GM13976 (cell line): ENCODE results near the gene CCM2L.

Experiments used
- DNase-seq: peaks from one replicate; pipeline ENCODE4 v3.0.0; 2012; ENCODE audit warnings: low spot score
- in situ Hi-C: fragments of 300-500 bp; cut with MboI; formaldehyde crosslinking; loops from one replicate; pipeline ENCODE4 v1.12.0; 2022; ENCODE audit warnings: low sequenced_read_pairs, mixed read lengths, inconsistent platforms; ENCODE audit not compliant: unreplicated experiment
- TF ChIP-seq, protein P1 (sequence below): IDR thresholded peaks from 2 replicates; pipeline ENCODE4 v1.5.1; 2012; ENCODE audit warnings: borderline replicate concordance, mild to moderate bottlenecking; ENCODE audit not compliant: insufficient read depth; ENCODE audit errors: extremely low read depth, missing control alignments, control extremely low read depth

Gene CCM2L

DNA sequence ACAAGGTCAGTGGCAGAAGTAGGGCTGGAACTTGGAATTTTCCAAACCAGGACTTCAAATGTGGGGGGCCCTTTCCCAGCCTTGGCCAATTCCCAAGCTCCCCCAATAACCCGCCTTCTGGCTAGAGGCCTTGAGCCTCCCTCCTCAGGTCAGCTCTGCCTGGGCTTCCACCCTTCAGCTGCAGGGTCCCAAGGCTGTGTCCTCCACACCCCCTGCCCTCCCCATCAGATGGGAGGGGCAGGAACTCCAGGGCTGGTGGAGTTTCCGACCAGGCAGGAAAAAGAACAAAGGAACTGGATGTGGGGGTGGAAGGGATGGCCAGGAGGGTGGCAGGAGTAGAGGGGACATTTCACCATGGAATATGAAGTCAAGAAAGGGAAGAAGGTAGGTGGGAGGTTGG is at the start of gene CCM2L:
Gene CCM2L, plus strand, starts transcription at position 338 of the 400 bp plus-strand sequence. Its CDS starts 17 bp downstream, at position 355.
- in situ Hi-C loops: no loop called here
- TF ChIP-seq, protein P1, sequence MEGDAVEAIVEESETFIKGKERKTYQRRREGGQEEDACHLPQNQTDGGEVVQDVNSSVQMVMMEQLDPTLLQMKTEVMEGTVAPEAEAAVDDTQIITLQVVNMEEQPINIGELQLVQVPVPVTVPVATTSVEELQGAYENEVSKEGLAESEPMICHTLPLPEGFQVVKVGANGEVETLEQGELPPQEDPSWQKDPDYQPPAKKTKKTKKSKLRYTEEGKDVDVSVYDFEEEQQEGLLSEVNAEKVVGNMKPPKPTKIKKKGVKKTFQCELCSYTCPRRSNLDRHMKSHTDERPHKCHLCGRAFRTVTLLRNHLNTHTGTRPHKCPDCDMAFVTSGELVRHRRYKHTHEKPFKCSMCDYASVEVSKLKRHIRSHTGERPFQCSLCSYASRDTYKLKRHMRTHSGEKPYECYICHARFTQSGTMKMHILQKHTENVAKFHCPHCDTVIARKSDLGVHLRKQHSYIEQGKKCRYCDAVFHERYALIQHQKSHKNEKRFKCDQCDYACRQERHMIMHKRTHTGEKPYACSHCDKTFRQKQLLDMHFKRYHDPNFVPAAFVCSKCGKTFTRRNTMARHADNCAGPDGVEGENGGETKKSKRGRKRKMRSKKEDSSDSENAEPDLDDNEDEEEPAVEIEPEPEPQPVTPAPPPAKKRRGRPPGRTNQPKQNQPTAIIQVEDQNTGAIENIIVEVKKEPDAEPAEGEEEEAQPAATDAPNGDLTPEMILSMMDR: no peak
- DNase-seq: no peak

- in situ Hi-C loops: no loop called here
- TF ChIP-seq, protein P1: no peak
- DNase-seq: no peak
Measured at GRCh38 chr20:31962761-31963160, 47.5 kb upstream of the CCM2L start.

DNA sequence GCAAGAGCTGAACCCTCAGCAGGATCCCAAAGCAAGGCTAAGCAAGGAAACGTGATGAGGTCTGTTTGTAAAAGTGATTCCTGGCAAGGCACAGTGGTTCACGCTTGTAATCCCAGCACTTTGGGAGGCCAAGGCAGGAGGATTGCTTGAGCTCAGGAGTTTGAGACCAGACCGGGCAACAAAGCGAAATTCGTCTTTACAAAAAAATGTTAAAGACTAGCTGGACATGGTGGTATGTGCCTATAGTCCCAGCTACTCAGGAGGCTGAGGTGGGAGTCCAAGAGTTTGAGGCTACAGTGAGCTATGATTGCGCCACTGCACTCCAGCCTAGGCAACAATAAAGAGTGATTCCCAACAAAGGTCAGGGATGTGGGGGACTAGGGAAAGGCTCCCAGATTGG is 46.3 kb upstream of the CCM2L start:
- in situ Hi-C loops: no loop called here
- DNase-seq: no peak
- TF ChIP-seq, protein P1: no peak

GRCh38 chr20:31966991-31967655 is 43.1 kb upstream of the CCM2L start:
- TF ChIP-seq, protein P1: no peak
- DNase-seq: no peak
- in situ Hi-C loops: no loop called here

- in situ Hi-C loops: no loop called here
- no peak for DNase-seq
- TF ChIP-seq, protein P1: no peak
Measured at GRCh38 chr20:31967830-31968249, 42.4 kb upstream of the CCM2L start, which contains the start of gene XKR7. XKR7 (plus strand) TSS chr20:31968151; CDS start chr20:31968176, 25 bp downstream.

DNA sequence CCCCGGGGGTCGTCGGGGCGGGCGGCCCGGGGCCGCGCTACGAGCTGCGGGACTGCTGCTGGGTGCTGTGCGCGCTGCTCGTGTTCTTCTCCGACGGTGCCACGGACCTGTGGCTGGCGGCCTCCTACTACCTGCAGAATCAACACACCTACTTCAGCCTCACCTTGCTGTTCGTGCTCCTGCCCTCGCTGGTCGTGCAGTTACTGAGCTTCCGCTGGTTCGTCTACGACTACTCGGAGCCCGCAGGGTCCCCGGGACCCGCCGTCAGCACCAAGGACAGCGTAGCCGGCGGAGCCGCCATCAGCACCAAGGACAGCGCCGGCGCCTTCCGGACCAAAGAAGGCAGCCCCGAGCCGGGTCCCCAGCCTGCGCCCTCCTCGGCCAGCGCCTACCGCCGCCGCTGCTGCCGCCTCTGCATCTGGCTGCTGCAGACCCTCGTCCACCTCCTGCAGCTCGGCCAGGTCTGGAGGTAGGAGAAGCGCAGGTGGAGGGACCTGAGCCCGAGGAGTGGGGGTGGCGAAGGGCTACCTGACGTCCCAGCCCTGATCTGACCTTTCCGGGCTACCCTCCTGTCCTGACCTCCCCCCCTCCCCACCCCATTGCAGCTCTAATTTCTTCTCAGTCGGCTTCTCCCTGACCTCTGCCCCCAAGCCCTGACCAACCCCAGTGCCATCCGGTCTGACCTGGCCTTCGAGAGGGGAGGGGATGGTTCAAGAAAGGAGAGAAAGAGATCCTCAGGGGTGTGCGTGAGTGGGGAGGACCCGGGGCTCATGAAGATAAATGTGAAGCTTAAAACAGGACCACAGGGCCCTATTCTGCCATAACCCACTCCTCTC is 41.7 kb upstream of the CCM2L start:
- TF ChIP-seq, protein P1: no peak
- in situ Hi-C loops: no loop called here
- peak; percentile 96 for DNase-seq
